ENCODE data around the gene OR52E8.

GRCh38 chr11:5881756-5882155, 24.3 kb upstream of the OR52E8 start:
- no peak for TF ChIP-seq POLR2A (IDR thresholded peaks at IDR 0.05)
- TF ChIP-seq, protein P1, sequence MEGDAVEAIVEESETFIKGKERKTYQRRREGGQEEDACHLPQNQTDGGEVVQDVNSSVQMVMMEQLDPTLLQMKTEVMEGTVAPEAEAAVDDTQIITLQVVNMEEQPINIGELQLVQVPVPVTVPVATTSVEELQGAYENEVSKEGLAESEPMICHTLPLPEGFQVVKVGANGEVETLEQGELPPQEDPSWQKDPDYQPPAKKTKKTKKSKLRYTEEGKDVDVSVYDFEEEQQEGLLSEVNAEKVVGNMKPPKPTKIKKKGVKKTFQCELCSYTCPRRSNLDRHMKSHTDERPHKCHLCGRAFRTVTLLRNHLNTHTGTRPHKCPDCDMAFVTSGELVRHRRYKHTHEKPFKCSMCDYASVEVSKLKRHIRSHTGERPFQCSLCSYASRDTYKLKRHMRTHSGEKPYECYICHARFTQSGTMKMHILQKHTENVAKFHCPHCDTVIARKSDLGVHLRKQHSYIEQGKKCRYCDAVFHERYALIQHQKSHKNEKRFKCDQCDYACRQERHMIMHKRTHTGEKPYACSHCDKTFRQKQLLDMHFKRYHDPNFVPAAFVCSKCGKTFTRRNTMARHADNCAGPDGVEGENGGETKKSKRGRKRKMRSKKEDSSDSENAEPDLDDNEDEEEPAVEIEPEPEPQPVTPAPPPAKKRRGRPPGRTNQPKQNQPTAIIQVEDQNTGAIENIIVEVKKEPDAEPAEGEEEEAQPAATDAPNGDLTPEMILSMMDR (IDR thresholded peaks at IDR 0.05), result no peak
- no peak for TF ChIP-seq EP300 (IDR thresholded peaks at IDR 0.05)
